Caco-2 (cell line): ENCODE results near the gene ADRA1B. TPM values are rescaled to one million over a fixed set of nuclear protein-coding genes. Genes with fewer than 3 reads are reported as not detected.

ENCODE experiments used
- Bru-seq: library from RNA; stranded (reverse); fragments of 400-500 nt; gene quantifications from one replicate; lab custom pipeline; 2021; lab: Mats Ljungman, UMichigan
- BruChase-seq, 2 experiments: library from RNA; stranded (reverse); fragments of 400-500 nt; gene quantifications; one replicate each; lab custom pipeline; 2021; lab: Mats Ljungman, UMichigan
- BruUV-seq: library from RNA; stranded (reverse); fragments of 400-500 nt; replicated peaks from 2 replicates; lab custom pipeline; 2021; lab: Mats Ljungman, UMichigan
- CTCF ChIA-PET: fragments of 300-600 bp; sonication (Branson Sonifier 250); formaldehyde crosslinking; loops from one replicate; lab custom pipeline; 2022; ENCODE audit warnings: antibody characterized with exemption; lab: Charles Lee
- POLR2A ChIA-PET: fragments of 300-600 bp; sonication (Branson Sonifier 250); formaldehyde crosslinking; loops from one replicate; lab custom pipeline; 2022; ENCODE audit warnings: antibody characterized with exemption; lab: Charles Lee
- DNase-seq, 2 experiments: peaks; one replicate each; pipeline versions ENCODE4 v3.0.0 to v3.0.0-alpha.2; 2020 to 2022
- H3K27me3 ChIP-seq: replicated peaks from 2 replicates; pipeline ENCODE4 v1.6.0; 2011; ENCODE audit warnings: low read length; ENCODE audit not compliant: control insufficient read depth, insufficient read depth
- H3K36me3 ChIP-seq: 2 replicates; pipeline ENCODE4 v1.5.1; 2011; ENCODE audit warnings: low read length; ENCODE audit not compliant: control insufficient read depth, insufficient read depth
- H3K4me1 ChIP-seq: fragments of 250-450 bp; sonication (Bioruptor Pico); 2 replicates; pipeline ENCODE4 v1.5.1; 2020; ENCODE audit warnings: mild to moderate bottlenecking
- H3K4me3 ChIP-seq: 2 replicates; pipeline ENCODE4 v1.5.1; 2011; ENCODE audit warnings: low read depth, mild to moderate bottlenecking, control low read depth, low read length
- H3K9me3 ChIP-seq: fragments of 250-450 bp; sonication (Bioruptor Pico); 2 replicates; pipeline ENCODE4 v1.5.1; 2020; ENCODE audit warnings: mild to moderate bottlenecking, moderate library complexity
- H3K27ac Mint-ChIP-seq: one replicate; pipeline ENCODE4 v1.8.0; 2022; ENCODE audit warnings: mixed read lengths; ENCODE audit not compliant: unreplicated experiment
- H3K27me3 Mint-ChIP-seq: one replicate; pipeline ENCODE4 v1.8.0; 2022; ENCODE audit warnings: mixed read lengths; ENCODE audit not compliant: insufficient read depth, unreplicated experiment
- H3K36me3 Mint-ChIP-seq: one replicate; pipeline ENCODE4 v1.8.0; 2022; ENCODE audit warnings: mild to moderate bottlenecking, mixed read lengths; ENCODE audit not compliant: insufficient read depth, unreplicated experiment
- H3K4me1 Mint-ChIP-seq: one replicate; pipeline ENCODE4 v1.8.0; 2022; ENCODE audit warnings: low read depth, mixed read lengths; ENCODE audit not compliant: unreplicated experiment
- H3K4me3 Mint-ChIP-seq: one replicate; pipeline ENCODE4 v1.8.0; 2022; ENCODE audit warnings: mild to moderate bottlenecking, moderate library complexity, mixed read lengths; ENCODE audit not compliant: unreplicated experiment
- H3K9me3 Mint-ChIP-seq: one replicate; pipeline ENCODE4 v1.8.0; 2022; ENCODE audit warnings: mixed read lengths; ENCODE audit not compliant: unreplicated experiment
- intact Hi-C: fragments of 100-400 bp; cut with micrococcal nuclease; formaldehyde crosslinking; loops from one replicate; pipeline ENCODE4 v1.10.0; 2022; ENCODE audit not compliant: unreplicated experiment
- long read RNA-seq: library from polyadenylated mRNA; stranded (forward); transcript quantifications from one replicate; pipeline ENCODE4 v2.0.0, GENCODE V29; 2022
- total RNA-seq: library from RNA; stranded (reverse); gene quantifications from 2 replicates; pipeline ENCODE4 v1.2.3, GENCODE V29; 2022
- TF ChIP-seq, protein P1 (sequence below), 2 experiments: fragments of 200-600 bp in 1 of 2; IDR thresholded peaks; 1 replicate in 1 of 2; 2 replicates in 1 of 2; pipeline versions ENCODE4 v1.5.1 to v1.8.0; 2011 to 2022; ENCODE audit warnings: antibody characterized with exemption in 1 of 2, control low read depth in 1 of 2, inconsistent platforms in 1 of 2, low read depth in 1 of 2, low read length in 1 of 2, mild to moderate bottlenecking in 1 of 2, moderate library complexity in 1 of 2; ENCODE audit not compliant: insufficient read depth in 1 of 2, severe bottlenecking in 1 of 2, unreplicated experiment in 1 of 2

The ADRA1B gene
- not detected in 2 replicates for total RNA-seq
- percentile 5 among the genes with signal in this experiment for Bru-seq, nascent RNA
- BruChase-seq, experiment 1, labeled RNA remaining after a 2-hour chase, result percentile 6 among the genes with signal in this experiment
- BruChase-seq, experiment 2, labeled RNA remaining after a 6-hour chase, result percentile 4 among the genes with signal in this experiment
- long read RNA-seq, result 0 reads

DNA sequence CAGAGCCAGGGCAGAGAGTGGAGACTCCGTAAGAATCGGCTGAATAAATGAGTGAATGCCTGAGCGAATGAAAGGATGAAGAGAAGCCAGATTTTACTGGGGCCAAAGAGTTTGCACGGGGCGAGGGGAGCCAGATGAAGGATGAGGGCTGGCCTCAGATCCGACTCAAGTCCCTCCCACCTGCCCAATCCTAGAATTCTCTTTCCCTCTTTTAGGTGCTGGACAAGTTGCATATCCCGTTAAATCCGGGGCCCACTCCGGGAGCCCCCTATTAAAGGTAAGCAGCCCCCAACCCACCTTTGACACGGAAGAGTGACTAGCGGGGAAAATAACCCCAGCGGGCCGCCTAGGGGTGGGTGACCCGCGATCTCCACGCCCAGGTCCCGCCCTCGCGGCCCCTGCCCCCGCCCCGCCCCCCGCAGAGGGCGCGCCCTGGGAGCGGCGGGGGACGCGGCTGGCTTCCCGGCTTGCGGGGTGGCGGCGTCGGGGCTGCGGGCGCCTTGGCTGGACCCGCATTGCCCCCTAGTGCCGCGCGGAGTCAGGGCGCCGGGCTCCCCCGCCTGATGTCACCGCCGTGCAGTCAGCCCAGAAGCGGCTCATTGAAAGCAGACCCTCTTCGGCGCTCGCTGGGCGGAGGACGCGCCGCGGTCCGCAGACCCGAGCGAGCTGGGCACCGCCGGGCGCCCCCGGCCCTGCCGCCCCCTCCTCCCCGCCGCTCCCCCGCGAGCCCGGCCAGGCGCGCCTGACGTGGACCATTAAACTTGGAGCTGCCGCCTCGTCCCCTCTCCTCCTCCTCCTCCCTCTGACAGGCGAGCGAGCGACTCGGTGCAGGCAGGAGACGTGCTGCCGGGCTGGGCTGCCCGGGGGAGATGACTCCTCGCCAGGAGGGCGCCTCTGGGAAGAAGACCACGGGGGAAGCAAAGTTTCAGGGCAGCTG lies at the start of gene ADRA1B:
TSS of gene ADRA1B (plus strand) at position 579 of the 937 bp plus-strand sequence. CDS start 424 bp downstream, outside the sequence.
- intact Hi-C loops, result loop anchor here (1.0 kb wide), 2 partner anchors 401 to 472 kb away; no protein-coding TSS in a partner anchor
- H3K27me3 Mint-ChIP-seq, result peaks cover 34% of the 10 kb centered on the region

DNA sequence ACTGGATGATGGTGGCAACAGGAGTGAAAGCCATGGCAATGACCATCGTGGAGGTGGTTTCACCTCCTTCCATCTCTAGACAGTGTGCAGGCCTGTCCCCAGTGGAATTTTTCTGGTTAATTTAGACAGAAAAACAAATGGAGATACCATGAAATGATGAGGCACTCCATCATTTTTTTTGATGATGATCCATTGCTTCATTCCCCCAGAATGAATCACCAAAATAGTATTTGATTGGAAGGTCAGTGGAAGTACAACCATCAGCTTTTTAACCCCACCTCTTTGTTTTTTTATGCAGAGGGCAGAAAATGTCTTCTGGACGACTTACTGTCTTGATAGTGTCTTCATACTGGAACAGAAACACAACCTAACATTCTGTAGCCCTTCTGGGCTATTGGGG lies 42.6 kb upstream of the ADRA1B start:
- BruUV-seq, result no TSS peak
- Mint-ChIP-seq H3K9me3 (peaks cover 9% of the 10 kb centered on the region), H3K27ac (no peak overlapping the region)

More for the DNA sequence above, at the start of gene ADRA1B:
- TF ChIP-seq, protein P1, sequence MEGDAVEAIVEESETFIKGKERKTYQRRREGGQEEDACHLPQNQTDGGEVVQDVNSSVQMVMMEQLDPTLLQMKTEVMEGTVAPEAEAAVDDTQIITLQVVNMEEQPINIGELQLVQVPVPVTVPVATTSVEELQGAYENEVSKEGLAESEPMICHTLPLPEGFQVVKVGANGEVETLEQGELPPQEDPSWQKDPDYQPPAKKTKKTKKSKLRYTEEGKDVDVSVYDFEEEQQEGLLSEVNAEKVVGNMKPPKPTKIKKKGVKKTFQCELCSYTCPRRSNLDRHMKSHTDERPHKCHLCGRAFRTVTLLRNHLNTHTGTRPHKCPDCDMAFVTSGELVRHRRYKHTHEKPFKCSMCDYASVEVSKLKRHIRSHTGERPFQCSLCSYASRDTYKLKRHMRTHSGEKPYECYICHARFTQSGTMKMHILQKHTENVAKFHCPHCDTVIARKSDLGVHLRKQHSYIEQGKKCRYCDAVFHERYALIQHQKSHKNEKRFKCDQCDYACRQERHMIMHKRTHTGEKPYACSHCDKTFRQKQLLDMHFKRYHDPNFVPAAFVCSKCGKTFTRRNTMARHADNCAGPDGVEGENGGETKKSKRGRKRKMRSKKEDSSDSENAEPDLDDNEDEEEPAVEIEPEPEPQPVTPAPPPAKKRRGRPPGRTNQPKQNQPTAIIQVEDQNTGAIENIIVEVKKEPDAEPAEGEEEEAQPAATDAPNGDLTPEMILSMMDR (IDR thresholded peaks at IDR 0.05; ENCODE audit: insufficient read depth in 1 of 2, low read depth in 1 of 2, low read length in 1 of 2, severe bottlenecking in 1 of 2, unreplicated experiment in 1 of 2), result peak; percentile 23 to 50
- ChIA-PET POLR2A (no interaction called here), CTCF (interaction anchor here (0.7 to 1.1 kb wide), 2 partner anchors 71 to 630 kb away, joined by 3 read pairs; no protein-coding TSS in a partner anchor)
- Histone ChIP-seq H3K9me3 (no peaks in the 10 kb centered on the region), H3K27me3 (peaks cover 1% of the 10 kb centered on the region; the same call in 1 of the 2 replicates), H3K36me3 (no peaks in the 10 kb centered on the region), H3K4me1 (no peaks in the 10 kb centered on the region), H3K4me3 (peak within 1 kb of the TSS; percentile 30)
- no peaks in the 10 kb centered on the region for H3K9me3 Mint-ChIP-seq
- BruUV-seq, result no TSS peak
- no peak within 1 kb of the TSS for H3K27ac Mint-ChIP-seq
- no peaks in the 10 kb centered on the region for H3K36me3 Mint-ChIP-seq
- peak within 1 kb of the TSS; percentile 63 for H3K4me3 Mint-ChIP-seq
- peak; percentile 53 to 71 for DNase-seq
- no peaks in the 10 kb centered on the region for H3K4me1 Mint-ChIP-seq

More for the DNA sequence above, 42.6 kb upstream of the ADRA1B start:
- ChIA-PET POLR2A (no interaction called here), CTCF (no interaction called here)
- H3K9me3 ChIP-seq, result no peaks in the 10 kb centered on the region; the same call in 1 of the 2 replicates
- intact Hi-C loops, result no loop called here
- peaks cover 19% of the 10 kb centered on the region for H3K27me3 Mint-ChIP-seq
- no peaks in the 10 kb centered on the region for H3K36me3 Mint-ChIP-seq
- no peak for DNase-seq
- H3K4me3 Mint-ChIP-seq, result no peak overlapping the region
- peaks cover under 1% of the 10 kb centered on the region for H3K4me1 Mint-ChIP-seq
- no peaks in the 10 kb centered on the region for H3K36me3 ChIP-seq
- H3K4me1 ChIP-seq, result no peaks in the 10 kb centered on the region; the same call in 1 of the 2 replicates
- H3K27me3 ChIP-seq, result no peaks in the 10 kb centered on the region; the same call in 1 of the 2 replicates
- TF ChIP-seq, protein P1 (IDR thresholded peaks at IDR 0.05; ENCODE audit: insufficient read depth in 1 of 2, low read depth in 1 of 2, low read length in 1 of 2, severe bottlenecking in 1 of 2, unreplicated experiment in 1 of 2), result no peak
- H3K4me3 ChIP-seq, result no peak overlapping the region
